Ovary (tissue), 3 donors: ENCODE data around the gene LMTK2.

ENCODE experiments used
- POLR2A ChIP-seq: fragments of 450-650 bp; IDR thresholded peaks from one replicate; pipeline ENCODE4 v1.6.1; 2017; ENCODE audit warnings: antibody characterized with exemption, mild to moderate bottlenecking, moderate library complexity
- TF ChIP-seq, protein P1 (sequence below), 3 donors: fragments of 450-650 bp in 2 of 3; fragments of 200-600 bp in 1 of 3; IDR thresholded peaks; one replicate each; pipeline versions ENCODE4 v1.5.1 to v1.8.0; 2016 to 2022; ENCODE audit warnings: antibody characterized with exemption in 3 of 3, mild to moderate bottlenecking in 1 of 3
- donor health status: DM: no; HTN: no; CAD: no.

- TF ChIP-seq POLR2A, result no peak
- TF ChIP-seq, protein P1, sequence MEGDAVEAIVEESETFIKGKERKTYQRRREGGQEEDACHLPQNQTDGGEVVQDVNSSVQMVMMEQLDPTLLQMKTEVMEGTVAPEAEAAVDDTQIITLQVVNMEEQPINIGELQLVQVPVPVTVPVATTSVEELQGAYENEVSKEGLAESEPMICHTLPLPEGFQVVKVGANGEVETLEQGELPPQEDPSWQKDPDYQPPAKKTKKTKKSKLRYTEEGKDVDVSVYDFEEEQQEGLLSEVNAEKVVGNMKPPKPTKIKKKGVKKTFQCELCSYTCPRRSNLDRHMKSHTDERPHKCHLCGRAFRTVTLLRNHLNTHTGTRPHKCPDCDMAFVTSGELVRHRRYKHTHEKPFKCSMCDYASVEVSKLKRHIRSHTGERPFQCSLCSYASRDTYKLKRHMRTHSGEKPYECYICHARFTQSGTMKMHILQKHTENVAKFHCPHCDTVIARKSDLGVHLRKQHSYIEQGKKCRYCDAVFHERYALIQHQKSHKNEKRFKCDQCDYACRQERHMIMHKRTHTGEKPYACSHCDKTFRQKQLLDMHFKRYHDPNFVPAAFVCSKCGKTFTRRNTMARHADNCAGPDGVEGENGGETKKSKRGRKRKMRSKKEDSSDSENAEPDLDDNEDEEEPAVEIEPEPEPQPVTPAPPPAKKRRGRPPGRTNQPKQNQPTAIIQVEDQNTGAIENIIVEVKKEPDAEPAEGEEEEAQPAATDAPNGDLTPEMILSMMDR (IDR thresholded peaks at IDR 0.05), result no peak
These were observed 135.7 kb downstream of the LMTK2 start for GRCh38 chr7:98242342-98242741.
